Measurements from ENCODE around the gene ZNF385B.

DNA sequence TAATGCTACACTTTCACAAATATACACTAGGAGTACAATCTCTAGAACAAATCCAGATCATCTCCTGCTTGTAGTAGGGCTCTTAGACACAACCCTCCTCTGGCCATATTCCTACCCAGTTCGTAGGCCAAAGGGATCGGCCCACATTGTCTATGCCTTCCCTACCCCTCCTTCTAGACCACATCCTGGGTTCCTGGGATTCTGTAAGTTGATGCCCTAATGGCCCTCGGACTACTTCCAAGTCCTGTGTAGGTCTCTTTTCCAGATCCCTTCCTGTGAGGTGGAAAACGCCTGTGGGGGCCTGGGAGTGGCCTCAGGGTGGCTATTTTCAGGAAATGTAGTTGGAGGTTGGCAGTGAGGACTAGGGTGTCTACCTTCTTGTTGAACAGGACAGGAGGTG, 289.7 kb downstream of the ZNF385B start:
- TF ChIP-seq, protein P1, sequence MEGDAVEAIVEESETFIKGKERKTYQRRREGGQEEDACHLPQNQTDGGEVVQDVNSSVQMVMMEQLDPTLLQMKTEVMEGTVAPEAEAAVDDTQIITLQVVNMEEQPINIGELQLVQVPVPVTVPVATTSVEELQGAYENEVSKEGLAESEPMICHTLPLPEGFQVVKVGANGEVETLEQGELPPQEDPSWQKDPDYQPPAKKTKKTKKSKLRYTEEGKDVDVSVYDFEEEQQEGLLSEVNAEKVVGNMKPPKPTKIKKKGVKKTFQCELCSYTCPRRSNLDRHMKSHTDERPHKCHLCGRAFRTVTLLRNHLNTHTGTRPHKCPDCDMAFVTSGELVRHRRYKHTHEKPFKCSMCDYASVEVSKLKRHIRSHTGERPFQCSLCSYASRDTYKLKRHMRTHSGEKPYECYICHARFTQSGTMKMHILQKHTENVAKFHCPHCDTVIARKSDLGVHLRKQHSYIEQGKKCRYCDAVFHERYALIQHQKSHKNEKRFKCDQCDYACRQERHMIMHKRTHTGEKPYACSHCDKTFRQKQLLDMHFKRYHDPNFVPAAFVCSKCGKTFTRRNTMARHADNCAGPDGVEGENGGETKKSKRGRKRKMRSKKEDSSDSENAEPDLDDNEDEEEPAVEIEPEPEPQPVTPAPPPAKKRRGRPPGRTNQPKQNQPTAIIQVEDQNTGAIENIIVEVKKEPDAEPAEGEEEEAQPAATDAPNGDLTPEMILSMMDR (IDR thresholded peaks at IDR 0.05; ENCODE audit: insufficient read depth, low read length), result no peak
- no peak for TF ChIP-seq POLR2AphosphoS5 (IDR thresholded peaks at IDR 0.05; ENCODE audit: low read depth)
- TF ChIP-seq, protein P2, sequence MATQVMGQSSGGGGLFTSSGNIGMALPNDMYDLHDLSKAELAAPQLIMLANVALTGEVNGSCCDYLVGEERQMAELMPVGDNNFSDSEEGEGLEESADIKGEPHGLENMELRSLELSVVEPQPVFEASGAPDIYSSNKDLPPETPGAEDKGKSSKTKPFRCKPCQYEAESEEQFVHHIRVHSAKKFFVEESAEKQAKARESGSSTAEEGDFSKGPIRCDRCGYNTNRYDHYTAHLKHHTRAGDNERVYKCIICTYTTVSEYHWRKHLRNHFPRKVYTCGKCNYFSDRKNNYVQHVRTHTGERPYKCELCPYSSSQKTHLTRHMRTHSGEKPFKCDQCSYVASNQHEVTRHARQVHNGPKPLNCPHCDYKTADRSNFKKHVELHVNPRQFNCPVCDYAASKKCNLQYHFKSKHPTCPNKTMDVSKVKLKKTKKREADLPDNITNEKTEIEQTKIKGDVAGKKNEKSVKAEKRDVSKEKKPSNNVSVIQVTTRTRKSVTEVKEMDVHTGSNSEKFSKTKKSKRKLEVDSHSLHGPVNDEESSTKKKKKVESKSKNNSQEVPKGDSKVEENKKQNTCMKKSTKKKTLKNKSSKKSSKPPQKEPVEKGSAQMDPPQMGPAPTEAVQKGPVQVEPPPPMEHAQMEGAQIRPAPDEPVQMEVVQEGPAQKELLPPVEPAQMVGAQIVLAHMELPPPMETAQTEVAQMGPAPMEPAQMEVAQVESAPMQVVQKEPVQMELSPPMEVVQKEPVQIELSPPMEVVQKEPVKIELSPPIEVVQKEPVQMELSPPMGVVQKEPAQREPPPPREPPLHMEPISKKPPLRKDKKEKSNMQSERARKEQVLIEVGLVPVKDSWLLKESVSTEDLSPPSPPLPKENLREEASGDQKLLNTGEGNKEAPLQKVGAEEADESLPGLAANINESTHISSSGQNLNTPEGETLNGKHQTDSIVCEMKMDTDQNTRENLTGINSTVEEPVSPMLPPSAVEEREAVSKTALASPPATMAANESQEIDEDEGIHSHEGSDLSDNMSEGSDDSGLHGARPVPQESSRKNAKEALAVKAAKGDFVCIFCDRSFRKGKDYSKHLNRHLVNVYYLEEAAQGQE (IDR thresholded peaks at IDR 0.05; ENCODE audit: insufficient replicate concordance, low read depth), result no peak
